Epithelial cell of proximal tubule (primary cell): ENCODE data around the gene CX3CL1. TPM values are rescaled to one million over a fixed set of nuclear protein-coding genes. Genes with fewer than 3 reads are reported as not detected.

Source experiments
- DNase-seq: peaks from one replicate; pipeline ENCODE4 v3.0.0-alpha.2; 2011; ENCODE audit warnings: low read depth
- H3K4me3 ChIP-seq: 2 replicates; pipeline ENCODE4 v1.5.1; 2011; ENCODE audit warnings: low read depth, mild to moderate bottlenecking, low read length
- CTCF ChIP-seq: conservative IDR thresholded peaks from 2 replicates; pipeline ENCODE4 v1.5.1; 2012; ENCODE audit warnings: low read depth, mild to moderate bottlenecking, low read length
- total RNA-seq: library from RNA; depleted of rRNA; stranded (reverse); fragments of >200 nt; gene quantifications from 2 replicates; pipeline ENCODE4 v1.2.3, GENCODE V29; 2015

Gene CX3CL1
- total RNA-seq, 1 donor from 2014 or later, result 13.5 TPM

- no peak for DNase-seq
- TF ChIP-seq CTCF, result no peak
- no peak overlapping the region for H3K4me3 ChIP-seq
Observed at GRCh38 chr16:57376313-57376818, 4.1 kb downstream of the CX3CL1 start.

- H3K4me3 ChIP-seq, result no peak overlapping the region
- DNase-seq, result no peak
- TF ChIP-seq CTCF, result no peak
Observed at GRCh38 chr16:57377080-57377841, 5.0 kb downstream of the CX3CL1 start.

GRCh38 chr16:57379579-57379978 is 7.3 kb downstream of the CX3CL1 start:
- no peak for TF ChIP-seq CTCF
- no peak overlapping the region for H3K4me3 ChIP-seq
- no peak for DNase-seq

GRCh38 chr16:57380671-57381462 is 8.6 kb downstream of the CX3CL1 start:
- no peak overlapping the region for H3K4me3 ChIP-seq
- no peak for DNase-seq
- no peak for TF ChIP-seq CTCF

- H3K4me3 ChIP-seq, result no peak overlapping the region
- no peak for TF ChIP-seq CTCF
- no peak for DNase-seq
Observed at GRCh38 chr16:57381791-57382534, 9.7 kb downstream of the CX3CL1 start.

GRCh38 chr16:57382535-57383275 is 10.4 kb downstream of the CX3CL1 start:
- no peak for DNase-seq
- no peak overlapping the region for H3K4me3 ChIP-seq
- TF ChIP-seq CTCF, result no peak
